Measurements from ENCODE around the gene MYO7A.

The MYO7A gene

DNA sequence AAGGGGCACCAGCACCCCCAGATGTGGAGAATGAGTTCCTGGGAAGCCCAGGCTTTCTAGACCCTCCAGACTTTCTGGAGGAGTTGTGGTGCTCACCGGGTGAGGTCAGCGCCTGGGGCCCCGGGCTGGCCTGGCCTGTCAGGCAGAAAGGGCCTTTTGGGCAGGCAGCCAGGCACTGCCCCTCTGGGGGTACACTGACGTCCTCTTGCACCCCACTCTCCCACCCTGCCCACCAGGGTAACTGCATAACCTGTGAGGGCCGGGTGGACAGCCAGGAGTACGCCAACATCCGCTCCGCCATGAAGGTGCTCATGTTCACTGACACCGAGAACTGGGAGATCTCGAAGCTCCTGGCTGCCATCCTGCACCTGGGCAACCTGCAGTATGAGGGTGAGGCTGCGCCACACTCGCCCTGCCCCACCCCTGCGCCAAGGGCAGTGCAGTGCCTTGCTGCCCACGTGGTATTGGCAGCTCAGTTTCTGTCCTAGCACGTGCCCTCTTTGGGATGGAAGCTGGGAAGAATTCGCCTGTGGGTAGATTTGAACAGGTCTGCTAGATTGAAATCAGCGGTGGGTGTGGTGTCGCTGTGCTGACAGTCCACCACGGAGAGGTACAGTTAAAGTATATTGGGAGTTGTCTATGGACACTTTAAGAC, 30.1 kb downstream of the MYO7A start:
- TF ChIP-seq GATA1 (IDR thresholded peaks at IDR 0.05; ENCODE audit: low read depth, low read length) (no peak), POLR2A (IDR thresholded peaks at IDR 0.05; ENCODE audit: low read length) (no peak)

GRCh38 chr11:77159219-77159936, 31.3 kb downstream of the MYO7A start:
- TF ChIP-seq GATA1 (IDR thresholded peaks at IDR 0.05; ENCODE audit: low read depth, low read length) (no peak), POLR2A (IDR thresholded peaks at IDR 0.05; ENCODE audit: low read length) (no peak)
- DNase-seq: no peak

More for the DNA sequence above, 30.1 kb downstream of the MYO7A start:
- no peak for DNase-seq

GRCh38 chr11:77159937-77160495, 32.0 kb downstream of the MYO7A start:
- DNase-seq: no peak
- no peak for TF ChIP-seq GATA1 (IDR thresholded peaks at IDR 0.05; ENCODE audit: low read depth, low read length)

DNA sequence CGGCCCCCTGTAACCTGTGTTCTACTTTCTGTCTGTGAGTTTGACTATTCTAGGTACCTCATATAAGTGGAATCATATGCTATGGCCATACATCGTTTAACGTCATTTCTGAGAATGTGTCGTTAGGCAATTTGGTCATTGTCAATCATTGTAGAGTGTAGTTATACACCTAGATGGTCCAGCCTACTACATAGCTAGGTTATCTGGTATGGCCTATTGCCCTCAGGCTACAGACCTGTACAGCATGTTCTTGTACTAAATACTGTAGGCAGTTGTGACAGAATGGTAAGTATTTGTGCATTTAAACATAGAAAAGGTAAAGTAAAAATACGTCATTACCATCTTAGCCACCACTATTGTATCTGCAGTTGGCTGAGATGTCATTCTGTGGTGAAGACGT, 35.2 kb downstream of the MYO7A start:
- no peak for DNase-seq
- TF ChIP-seq GATA1 (IDR thresholded peaks at IDR 0.05; ENCODE audit: low read depth, low read length) (no peak), POLR2A (IDR thresholded peaks at IDR 0.05; ENCODE audit: low read length) (no peak)

DNA sequence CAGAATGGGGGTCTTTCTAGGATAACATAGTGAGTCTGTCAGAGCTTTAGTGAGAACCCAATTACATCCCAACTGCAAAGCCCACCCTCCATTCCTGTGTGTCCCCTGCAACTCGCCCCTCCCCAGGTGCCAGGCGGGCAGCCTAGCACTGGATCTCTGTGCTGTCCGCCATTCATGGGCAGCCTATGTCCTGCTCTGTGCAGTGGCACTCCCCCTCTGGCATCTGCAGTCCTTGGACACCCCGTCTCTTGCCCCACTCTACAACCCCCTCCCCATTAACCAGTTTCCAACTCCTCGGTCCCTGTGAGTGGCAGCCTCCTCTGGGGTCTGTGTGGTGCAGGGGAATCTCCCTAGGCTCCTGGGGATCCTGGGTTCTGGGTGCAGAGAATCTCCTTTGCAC, 37.0 kb downstream of the MYO7A start:
- no peak for DNase-seq
- no peak for TF ChIP-seq GATA1 (IDR thresholded peaks at IDR 0.05; ENCODE audit: low read depth, low read length)
- TF ChIP-seq POLR2A (IDR thresholded peaks at IDR 0.05; ENCODE audit: low read length): no peak

- no peak for DNase-seq
- TF ChIP-seq POLR2A (IDR thresholded peaks at IDR 0.05; ENCODE audit: low read length) (no peak), GATA1 (IDR thresholded peaks at IDR 0.05; ENCODE audit: low read depth, low read length) (no peak)
Observed at GRCh38 chr11:77166021-77166420, 38.0 kb downstream of the MYO7A start.

GRCh38 chr11:77167111-77167626, 39.1 kb downstream of the MYO7A start:
- DNase-seq: no peak
- TF ChIP-seq POLR2A (IDR thresholded peaks at IDR 0.05; ENCODE audit: low read length) (no peak), GATA1 (IDR thresholded peaks at IDR 0.05; ENCODE audit: low read depth, low read length) (no peak)

DNA sequence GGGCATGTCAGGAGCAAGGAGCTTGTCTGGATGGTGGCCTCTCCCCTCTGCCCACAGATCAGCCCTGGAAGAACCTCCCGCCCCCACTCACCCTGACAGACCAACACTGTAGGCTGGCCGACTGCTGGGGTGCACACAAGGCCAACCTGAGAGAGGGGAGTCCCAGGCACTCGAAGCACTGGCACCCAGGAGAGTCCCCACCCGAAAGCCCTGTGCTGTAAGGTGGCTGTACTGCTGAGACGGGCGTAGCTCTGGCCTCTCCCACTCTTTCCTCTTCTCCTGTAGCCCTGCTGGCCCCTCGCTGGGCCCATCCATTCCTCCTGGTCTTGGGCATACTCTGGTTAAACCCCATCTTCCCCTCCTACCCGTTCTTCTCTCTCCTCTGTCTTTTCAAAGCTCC, 39.7 kb downstream of the MYO7A start:
- TF ChIP-seq POLR2A (IDR thresholded peaks at IDR 0.05; ENCODE audit: low read length): no peak
- no peak for TF ChIP-seq GATA1 (IDR thresholded peaks at IDR 0.05; ENCODE audit: low read depth, low read length)
- DNase-seq: no peak

DNA sequence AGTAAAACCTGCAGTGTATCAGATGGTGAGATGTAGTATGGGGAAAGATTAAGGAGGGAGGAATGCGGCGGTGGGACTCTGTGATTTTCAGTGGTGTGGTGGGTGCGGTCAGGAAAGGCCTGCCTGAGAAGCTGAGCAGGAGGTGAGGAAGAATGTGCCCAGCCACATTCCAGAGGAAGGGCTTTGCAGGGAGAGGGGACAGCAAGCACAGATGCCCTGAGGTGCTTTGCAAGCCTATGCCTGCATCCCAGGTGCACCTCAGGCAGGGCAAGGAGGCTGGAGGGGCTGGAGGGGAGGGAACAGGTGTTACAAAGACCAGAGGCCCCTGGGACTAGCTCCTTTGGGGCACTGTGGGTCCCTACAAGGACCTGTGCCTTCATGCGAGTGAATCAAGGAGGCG, 42.1 kb downstream of the MYO7A start:
- TF ChIP-seq POLR2A (IDR thresholded peaks at IDR 0.05; ENCODE audit: low read length): no peak
- no peak for TF ChIP-seq GATA1 (IDR thresholded peaks at IDR 0.05; ENCODE audit: low read depth, low read length)
- DNase-seq: no peak

- TF ChIP-seq GATA1 (IDR thresholded peaks at IDR 0.05; ENCODE audit: low read depth, low read length): no peak
- TF ChIP-seq POLR2A (IDR thresholded peaks at IDR 0.05; ENCODE audit: low read length): no peak
- DNase-seq: no peak
Observed at GRCh38 chr11:77171254-77171653, 43.2 kb downstream of the MYO7A start.

DNA sequence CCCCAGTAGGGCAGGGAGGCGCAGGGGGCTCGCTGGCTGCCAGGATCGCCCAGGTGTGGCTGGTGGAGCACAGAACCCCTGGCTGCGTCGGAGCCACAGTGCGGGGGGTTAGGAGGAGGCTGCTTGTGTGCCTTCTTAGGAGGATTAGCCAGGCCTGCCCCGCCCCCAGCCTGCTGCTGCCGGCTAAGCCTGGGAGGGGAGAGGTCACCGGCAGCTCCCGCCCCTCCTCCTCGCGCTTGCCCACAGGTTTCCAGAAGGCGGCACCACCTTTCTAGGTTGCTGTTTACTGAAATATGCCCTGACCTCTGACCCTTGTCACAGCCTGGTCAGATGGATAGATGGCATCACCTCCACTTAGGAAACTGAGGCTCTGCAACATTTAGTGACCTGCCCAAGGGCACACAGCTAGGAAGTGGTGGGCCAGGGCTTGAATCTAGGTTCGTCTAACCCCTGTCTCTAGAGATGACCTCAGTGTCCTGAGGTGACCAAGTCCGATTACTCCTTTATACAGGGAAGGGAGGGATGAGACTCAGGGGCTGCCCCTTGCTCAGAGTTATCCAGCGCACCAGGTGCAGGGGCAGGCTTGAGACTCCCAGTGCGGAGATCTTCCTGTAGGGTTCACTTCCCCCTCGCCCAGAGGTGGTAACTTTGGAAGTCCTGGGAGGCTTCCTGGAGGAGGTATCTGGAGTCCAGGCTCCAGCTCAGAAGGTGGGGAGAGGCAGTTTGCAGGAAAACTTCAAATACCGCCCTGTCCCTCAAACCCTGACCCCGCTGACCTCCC, 44.0 kb downstream of the MYO7A start:
- no peak for DNase-seq
- no peak for TF ChIP-seq POLR2A (IDR thresholded peaks at IDR 0.05; ENCODE audit: low read length)
- TF ChIP-seq GATA1 (IDR thresholded peaks at IDR 0.05; ENCODE audit: low read depth, low read length): no peak

DNA sequence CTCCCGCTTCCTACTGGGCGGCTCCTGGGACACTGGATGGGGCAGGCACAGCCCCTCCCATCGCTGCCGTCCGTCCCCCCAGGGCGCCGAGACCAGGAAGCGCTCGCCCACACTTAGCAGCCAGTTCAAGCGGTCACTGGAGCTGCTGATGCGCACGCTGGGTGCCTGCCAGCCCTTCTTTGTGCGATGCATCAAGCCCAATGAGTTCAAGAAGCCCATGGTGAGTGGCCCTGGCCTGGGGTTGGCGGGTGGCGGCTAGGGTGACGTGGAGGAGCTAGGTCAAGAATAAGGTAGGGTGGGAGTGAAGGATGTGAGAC, 44.6 kb downstream of the MYO7A start:
- TF ChIP-seq GATA1 (IDR thresholded peaks at IDR 0.05; ENCODE audit: low read depth, low read length) (no peak), POLR2A (IDR thresholded peaks at IDR 0.05; ENCODE audit: low read length) (no peak)
- no peak for DNase-seq

GRCh38 chr11:77173494-77173893, 45.4 kb downstream of the MYO7A start:
- TF ChIP-seq GATA1 (IDR thresholded peaks at IDR 0.05; ENCODE audit: low read depth, low read length) (no peak), POLR2A (IDR thresholded peaks at IDR 0.05; ENCODE audit: low read length) (no peak)
- no peak for DNase-seq

DNA sequence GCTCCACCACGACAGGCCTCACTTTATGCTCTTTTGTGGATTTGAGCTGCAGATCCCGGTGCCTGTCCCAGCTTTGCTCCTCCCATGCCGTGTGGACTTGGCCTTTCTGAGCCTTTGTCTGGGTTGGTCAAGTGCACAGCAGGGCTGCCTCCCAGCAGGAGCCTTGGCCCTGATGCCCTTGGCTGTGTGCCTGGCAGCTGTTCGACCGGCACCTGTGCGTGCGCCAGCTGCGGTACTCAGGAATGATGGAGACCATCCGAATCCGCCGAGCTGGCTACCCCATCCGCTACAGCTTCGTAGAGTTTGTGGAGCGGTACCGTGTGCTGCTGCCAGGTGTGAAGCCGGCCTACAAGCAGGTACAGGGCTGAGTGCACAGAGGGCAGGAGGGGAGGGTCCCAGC, 46.5 kb downstream of the MYO7A start:
- no peak for DNase-seq
- TF ChIP-seq GATA1 (IDR thresholded peaks at IDR 0.05; ENCODE audit: low read depth, low read length) (no peak), POLR2A (IDR thresholded peaks at IDR 0.05; ENCODE audit: low read length) (no peak)

Data from erythroblast (primary cell).